Measurements from ENCODE around the gene NKX6-2.
"Not testable (repeated sequence)": the region's sequence is repeated elsewhere in the genome, so short reads cannot be mapped to it uniquely, and the experiment has no call there.

NKX6-2 gene

GRCh38 chr10:132777441-132777840, 8.5 kb downstream of the NKX6-2 start:
- no peak for DNase-seq

GRCh38 chr10:132776821-132777220, 9.1 kb downstream of the NKX6-2 start:
- no peak for DNase-seq

GRCh38 chr10:132776186-132776585, 9.8 kb downstream of the NKX6-2 start:
- no peak for DNase-seq

GRCh38 chr10:132774902-132775863, 10.8 kb downstream of the NKX6-2 start:
- DNase-seq: no peak

- DNase-seq: no peak
Measured at GRCh38 chr10:132774181-132774901, 11.6 kb downstream of the NKX6-2 start.

- DNase-seq: not testable (repeated sequence)
Measured at GRCh38 chr10:132772816-132773215, 13.1 kb downstream of the NKX6-2 start.

- DNase-seq: no peak
Measured at GRCh38 chr10:132770061-132771021, 15.6 kb downstream of the NKX6-2 start.

- no peak for DNase-seq
Measured at GRCh38 chr10:132768346-132769248, 17.4 kb downstream of the NKX6-2 start.

- no peak for DNase-seq
Measured at GRCh38 chr10:132766291-132766690, 19.7 kb downstream of the NKX6-2 start.

- no peak for DNase-seq
Measured at GRCh38 chr10:132765435-132765834, 20.5 kb downstream of the NKX6-2 start.

GRCh38 chr10:132764108-132764507, 21.8 kb downstream of the NKX6-2 start:
- DNase-seq: no peak

GRCh38 chr10:132763545-132763944, 22.4 kb downstream of the NKX6-2 start:
- DNase-seq: no peak

- no peak for DNase-seq
Measured at GRCh38 chr10:132762267-132762666, 23.7 kb downstream of the NKX6-2 start.

GRCh38 chr10:132761395-132762060, 24.4 kb downstream of the NKX6-2 start:
- no peak for DNase-seq

- DNase-seq: no peak
Measured at GRCh38 chr10:132758865-132759264, 27.1 kb downstream of the NKX6-2 start.

GRCh38 chr10:132757171-132757570, 28.8 kb downstream of the NKX6-2 start:
- DNase-seq: no peak

- no peak for DNase-seq
Measured at GRCh38 chr10:132756591-132756990, 29.4 kb downstream of the NKX6-2 start.

GRCh38 chr10:132755166-132755711, 30.7 kb downstream of the NKX6-2 start:
- no peak for DNase-seq

- no peak for DNase-seq
Measured at GRCh38 chr10:132754071-132754470, 31.9 kb downstream of the NKX6-2 start.

- no peak for DNase-seq
Measured at GRCh38 chr10:132753596-132753995, 32.4 kb downstream of the NKX6-2 start.

GRCh38 chr10:132752961-132753360, 33.0 kb downstream of the NKX6-2 start:
- no peak for DNase-seq
